ENCODE data around the gene EGLN3. TPM values are rescaled to one million over a fixed set of nuclear protein-coding genes. Genes with fewer than 3 reads are reported as not detected.

EGLN3 gene
- 10 to 100 TPM in 3 of 6 donors, 1 to 10 TPM in 3; 2.9 to 12.6 (median 8.5) TPM for total RNA-seq

DNA sequence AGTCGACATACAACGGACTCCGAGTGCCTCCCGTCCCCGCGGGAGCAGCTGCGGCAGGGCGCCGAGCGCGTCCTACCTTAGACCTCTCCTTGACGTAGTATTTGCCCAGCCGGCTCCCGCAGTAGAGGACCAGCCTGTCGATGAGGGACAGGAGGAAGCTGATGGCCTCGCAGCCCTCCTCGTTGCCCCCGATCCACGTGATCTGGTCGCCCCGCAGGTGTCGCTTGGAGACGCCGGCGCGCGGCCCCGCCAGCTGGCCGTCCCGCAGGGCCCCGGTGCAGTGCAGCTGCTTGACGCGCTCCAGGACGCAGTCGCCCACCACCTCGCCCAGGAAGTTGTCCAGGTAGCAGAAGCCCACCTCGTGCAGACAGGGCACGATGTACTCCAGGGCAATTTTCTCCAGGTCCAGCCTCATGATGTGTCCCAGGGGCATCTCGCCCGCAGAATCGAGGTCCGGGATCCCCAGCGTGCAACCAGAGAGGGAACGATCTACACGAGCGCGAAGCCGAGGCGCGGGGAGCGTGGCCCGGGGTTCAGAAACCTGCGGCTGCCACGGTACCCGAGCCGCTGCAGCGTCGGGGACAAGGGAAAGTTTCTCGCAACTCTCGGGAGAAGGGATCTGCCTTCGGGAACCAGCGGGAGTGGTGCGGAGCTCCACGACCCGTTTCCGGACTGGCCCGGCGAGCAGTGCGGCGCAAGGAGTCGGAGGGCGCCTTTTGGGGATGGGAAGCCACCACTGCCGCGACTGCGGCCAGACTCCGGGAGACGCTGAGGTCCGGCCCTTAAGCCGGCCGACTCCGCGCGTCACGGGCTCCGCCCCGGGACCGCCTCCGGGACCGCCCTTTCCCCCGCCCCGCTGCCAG is at the start of gene EGLN3:
TSS of gene EGLN3 (minus strand) at position 755 of the 863 bp plus-strand sequence. CDS start at position 433, 322 bp downstream.
- 3 to 4% methylated on average over 37 to 62 of the region's 91 CpGs for whole genome bisulfite sequencing, 2 donors
- ATAC-seq (ENCODE audit: low FRiP score in 2 of 2) (peak; percentile 92 to 99), DNase-seq (peak; percentile 77 to 97)
- Histone ChIP-seq H3K4me3 (peak within 1 kb of the TSS; percentile 20 to 73 (median 59)), H3K4me1 (peaks cover 10 to 18% (median 16%) of the 10 kb centered on the region in 4 donors), H3K9me3 (no peaks in the 10 kb centered on the region), H3K36me3 (no peaks in the 10 kb centered on the region), H3K27ac (peak within 1 kb of the TSS in 3 of 4 donors; percentile 19 to 60 (median 38)), H3K27me3 (peaks cover 0 to 8% (median 3%) of the 10 kb centered on the region in 4 donors)
- TF ChIP-seq, protein P1, sequence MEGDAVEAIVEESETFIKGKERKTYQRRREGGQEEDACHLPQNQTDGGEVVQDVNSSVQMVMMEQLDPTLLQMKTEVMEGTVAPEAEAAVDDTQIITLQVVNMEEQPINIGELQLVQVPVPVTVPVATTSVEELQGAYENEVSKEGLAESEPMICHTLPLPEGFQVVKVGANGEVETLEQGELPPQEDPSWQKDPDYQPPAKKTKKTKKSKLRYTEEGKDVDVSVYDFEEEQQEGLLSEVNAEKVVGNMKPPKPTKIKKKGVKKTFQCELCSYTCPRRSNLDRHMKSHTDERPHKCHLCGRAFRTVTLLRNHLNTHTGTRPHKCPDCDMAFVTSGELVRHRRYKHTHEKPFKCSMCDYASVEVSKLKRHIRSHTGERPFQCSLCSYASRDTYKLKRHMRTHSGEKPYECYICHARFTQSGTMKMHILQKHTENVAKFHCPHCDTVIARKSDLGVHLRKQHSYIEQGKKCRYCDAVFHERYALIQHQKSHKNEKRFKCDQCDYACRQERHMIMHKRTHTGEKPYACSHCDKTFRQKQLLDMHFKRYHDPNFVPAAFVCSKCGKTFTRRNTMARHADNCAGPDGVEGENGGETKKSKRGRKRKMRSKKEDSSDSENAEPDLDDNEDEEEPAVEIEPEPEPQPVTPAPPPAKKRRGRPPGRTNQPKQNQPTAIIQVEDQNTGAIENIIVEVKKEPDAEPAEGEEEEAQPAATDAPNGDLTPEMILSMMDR (IDR thresholded peaks at IDR 0.05) = no peak
- peak; percentile 17 to 84 for TF ChIP-seq POLR2AphosphoS5 (IDR thresholded peaks at IDR 0.05)
- peak in 3 of 4 donors; percentile 36 to 84 (median 55) for TF ChIP-seq POLR2A (IDR thresholded peaks at IDR 0.05)
- no peak for TF ChIP-seq EP300 (IDR thresholded peaks at IDR 0.05)

DNA sequence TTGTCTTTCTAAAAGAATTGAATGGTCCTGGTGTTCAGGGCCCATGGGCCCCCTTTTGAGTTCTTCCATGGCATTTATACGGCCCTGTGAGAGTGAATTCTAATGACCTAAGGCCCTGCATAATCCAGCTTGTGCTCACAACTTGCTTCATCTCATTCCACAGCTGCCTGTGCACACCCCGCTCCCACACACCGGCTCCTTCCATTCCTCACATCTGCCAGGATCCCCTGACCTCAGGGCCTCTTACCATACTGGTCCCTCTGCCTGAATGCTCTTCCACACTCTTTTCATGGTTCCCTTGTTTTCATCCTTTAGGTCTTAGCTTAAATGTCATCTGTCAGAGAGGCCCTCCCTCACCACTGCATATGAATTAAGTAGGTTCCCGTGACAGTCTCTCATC is 49.5 kb upstream of the EGLN3 start:
- Histone ChIP-seq H3K9me3 (no peaks in the 10 kb centered on the region), H3K27me3 (no peaks in the 10 kb centered on the region), H3K36me3 (no peaks in the 10 kb centered on the region), H3K27ac (no peak overlapping the region), H3K4me3 (no peak overlapping the region), H3K4me1 (no peaks in the 10 kb centered on the region)
- TF ChIP-seq EP300 (IDR thresholded peaks at IDR 0.05) = no peak
- no peak for TF ChIP-seq POLR2A (IDR thresholded peaks at IDR 0.05)
- TF ChIP-seq, protein P1 (IDR thresholded peaks at IDR 0.05) = no peak
- no peak for TF ChIP-seq POLR2AphosphoS5 (IDR thresholded peaks at IDR 0.05)
- ATAC-seq (ENCODE audit: low FRiP score in 2 of 2) (no peak), DNase-seq (no peak)
- 89 to 97% methylated on average over 4 of the region's 4 CpGs for whole genome bisulfite sequencing, 2 donors

DNA sequence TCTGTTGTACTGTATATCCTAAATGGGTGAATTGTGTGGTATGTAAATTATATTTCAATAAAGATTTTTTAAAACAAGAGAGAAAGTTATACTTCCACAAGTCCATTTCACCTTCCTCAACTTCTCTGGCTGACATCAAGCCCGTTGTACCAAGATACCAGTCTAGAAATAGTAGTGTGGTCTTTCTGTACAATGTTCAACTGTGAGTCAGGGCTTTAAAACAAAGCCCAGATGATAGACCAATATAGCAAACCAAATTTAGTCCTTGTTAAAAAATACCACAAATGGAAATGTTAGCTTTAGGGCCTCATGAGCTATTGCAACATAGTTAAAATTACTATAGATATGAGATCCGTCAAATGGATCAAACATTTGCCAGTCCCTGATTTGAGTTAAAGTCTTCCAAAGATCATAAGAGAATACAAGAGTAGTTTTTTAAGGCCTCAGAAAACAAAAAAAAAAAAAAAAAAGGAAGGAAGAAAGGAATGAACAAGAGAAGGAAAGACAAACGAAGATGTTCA is 49.0 kb upstream of the EGLN3 start:
- DNase-seq = no peak
- TF ChIP-seq, protein P1 (IDR thresholded peaks at IDR 0.05) = no peak
- no peak for TF ChIP-seq POLR2AphosphoS5 (IDR thresholded peaks at IDR 0.05)
- no peak for TF ChIP-seq EP300 (IDR thresholded peaks at IDR 0.05)
- TF ChIP-seq POLR2A (IDR thresholded peaks at IDR 0.05) = no peak
- Histone ChIP-seq H3K27me3 (no peaks in the 10 kb centered on the region), H3K4me1 (no peaks in the 10 kb centered on the region), H3K4me3 (no peak overlapping the region), H3K36me3 (no peaks in the 10 kb centered on the region), H3K27ac (no peak overlapping the region), H3K9me3 (no peaks in the 10 kb centered on the region)
- WGBS, 2 donors = 83 to 90% methylated on average over 3 of the region's 3 CpGs
- no peak for ATAC-seq (ENCODE audit: low FRiP score in 2 of 2)

DNA sequence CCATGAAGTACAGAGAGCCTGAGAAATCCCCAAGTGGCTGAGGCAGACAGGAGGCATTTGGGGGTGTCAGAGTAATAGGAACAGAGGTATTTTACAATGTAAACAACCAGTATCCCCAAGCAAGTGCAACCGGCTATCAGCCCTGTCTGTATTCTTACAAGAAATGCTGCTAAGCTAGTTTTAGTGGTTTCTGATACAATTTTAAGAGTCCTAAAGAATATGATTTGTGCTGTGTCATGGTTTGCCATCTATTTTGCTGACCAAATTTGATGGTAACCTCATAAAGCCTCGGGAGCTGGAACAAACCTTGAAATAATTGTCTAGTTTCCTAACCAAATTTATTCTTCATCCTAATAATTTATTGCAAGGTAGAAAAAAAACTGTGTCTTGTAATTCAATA is 46.7 kb upstream of the EGLN3 start:
- no peaks in the 10 kb centered on the region for H3K9me3 ChIP-seq
- H3K27ac ChIP-seq = no peak overlapping the region
- DNase-seq = no peak
- H3K4me3 ChIP-seq = no peak overlapping the region
- no peak for ATAC-seq (ENCODE audit: low FRiP score in 2 of 2)
- H3K36me3 ChIP-seq = no peaks in the 10 kb centered on the region
- WGBS, 2 donors = 66 to 75% methylated on average over 2 of the region's 2 CpGs
- no peaks in the 10 kb centered on the region for H3K4me1 ChIP-seq
- TF ChIP-seq, protein P1 (IDR thresholded peaks at IDR 0.05) = no peak
- TF ChIP-seq POLR2A (IDR thresholded peaks at IDR 0.05) (no peak), POLR2AphosphoS5 (IDR thresholded peaks at IDR 0.05) (no peak), EP300 (IDR thresholded peaks at IDR 0.05) (no peak)
- H3K27me3 ChIP-seq = no peaks in the 10 kb centered on the region

Measured in upper lobe of left lung (tissue), 6 donors.